ENCODE data around the gene PRCC. TPM values are rescaled to one million over a fixed set of nuclear protein-coding genes. Genes with fewer than 3 reads are reported as not detected.

The PRCC gene
- total and polyA plus RNA-seq, 2 of the 13 experiments (the other 11 are each of a cell fraction or from before 2014, with no cell fraction given), result 24.2 to 40.5 TPM

GRCh38 chr1:156746728-156747631, 20.4 kb upstream of the PRCC start (continued):
- TF ChIP-seq LRRFIP1 (CRISPR knock-in tag; conservative IDR thresholded peaks at IDR 0.05) (no peak), ZNF777 (CRISPR knock-in tag; IDR thresholded peaks at IDR 0.05) (peak; percentile 28; the same call in 1 of the 2 replicates), PHF8 (CRISPR knock-in tag; IDR thresholded peaks at IDR 0.05) (peak; percentile 66; the same call in 1 of the 2 replicates), RXRA (CRISPR knock-in tag; IDR thresholded peaks at IDR 0.05) (peak; percentile 46; the same call in 1 of the 2 replicates), ZNF672 (CRISPR knock-in tag; IDR thresholded peaks at IDR 0.05) (no peak), ZBTB44 (CRISPR knock-in tag; IDR thresholded peaks at IDR 0.05) (no peak), TAF15 (IDR thresholded peaks at IDR 0.05; ENCODE audit: low read depth, low read length, poor library complexity, severe bottlenecking) (no peak), ZNF597 (CRISPR knock-in tag; IDR thresholded peaks at IDR 0.05) (no peak), DNMT3B (CRISPR knock-in tag; conservative IDR thresholded peaks at IDR 0.05) (no peak), EZH2 (conservative IDR thresholded peaks at IDR 0.05; ENCODE audit: low read depth, low read length) (no peak), HIVEP1 (CRISPR knock-in tag; IDR thresholded peaks at IDR 0.05) (0 out of 2 replicates have a peak, but pooled peaks have one; percentile 18), RARA (CRISPR knock-in tag; IDR thresholded peaks at IDR 0.05) (no peak), YY1 (IDR thresholded peaks at IDR 0.05; ENCODE audit: insufficient read depth, insufficient replicate concordance, low read depth, low read length) (peak; percentile 91), ZNF724P (CRISPR knock-in tag; IDR thresholded peaks at IDR 0.05; ENCODE audit: borderline replicate concordance) (no peak), ZNF431 (CRISPR knock-in tag; IDR thresholded peaks at IDR 0.05; ENCODE audit: borderline replicate concordance, low read depth) (no peak; the same call in 1 of the 2 replicates), HOXD1 (CRISPR knock-in tag; IDR thresholded peaks at IDR 0.05) (no peak), ZBTB8A (CRISPR knock-in tag; IDR thresholded peaks at IDR 0.05; ENCODE audit: borderline replicate concordance, low read depth) (no peak), ASH2L (IDR thresholded peaks at IDR 0.05; ENCODE audit: insufficient read length, low read depth, low read length) (peak; percentile 62), ZNF737 (CRISPR knock-in tag; IDR thresholded peaks at IDR 0.05; ENCODE audit: borderline replicate concordance) (no peak), ZNF580 (CRISPR knock-in tag; IDR thresholded peaks at IDR 0.05; ENCODE audit: borderline replicate concordance, low read depth) (peak; percentile 39; the same call in 1 of the 2 replicates), MYC (CRISPR knock-in tag; IDR thresholded peaks at IDR 0.05; ENCODE audit: borderline replicate concordance) (peak; percentile 67; the same call in 1 of the 2 replicates), ZFAT (CRISPR knock-in tag; conservative IDR thresholded peaks at IDR 0.05) (no peak), PBX2 (CRISPR knock-in tag; IDR thresholded peaks at IDR 0.05) (no peak)
